PC-9 (cell line): ENCODE results near the gene RGS6. TPM values are rescaled to one million over a fixed set of nuclear protein-coding genes. Genes with fewer than 3 reads are reported as not detected.

Experiments
- BruUV-seq: library from RNA; stranded (reverse); fragments of 400-500 nt; replicated peaks from 2 replicates; lab custom pipeline; 2021; lab: Mats Ljungman, UMichigan
- CTCF ChIA-PET: fragments of 300-600 bp; sonication (Branson Sonifier 250); formaldehyde crosslinking; loops from one replicate; lab custom pipeline; 2022; ENCODE audit warnings: antibody characterized with exemption; lab: Charles Lee
- POLR2A ChIA-PET: fragments of 300-600 bp; sonication (Branson Sonifier 250); formaldehyde crosslinking; loops from one replicate; lab custom pipeline; 2022; ENCODE audit warnings: antibody characterized with exemption; ENCODE audit not compliant: unreplicated experiment; lab: Charles Lee
- DNase-seq, 2 experiments: peaks; one replicate each; pipeline versions ENCODE4 v3.0.0 to v3.0.0-alpha.2; 2015 to 2022; ENCODE audit warnings: mixed read lengths in 1 of 2
- H2AFZ ChIP-seq: fragments of 200-600 bp; sonication (generic); 2 replicates; pipeline ENCODE4 v1.8.1; 2017; ENCODE audit warnings: antibody characterized with exemption
- H3F3A ChIP-seq: fragments of 200-600 bp; sonication (generic); 2 replicates; pipeline ENCODE4 v1.8.1; 2017; ENCODE audit warnings: antibody characterized with exemption, mild to moderate bottlenecking, low read depth; ENCODE audit not compliant: insufficient read depth
- H3K27ac ChIP-seq: fragments of 200-600 bp; sonication (generic); 2 replicates; pipeline ENCODE4 v1.6.1; 2016; ENCODE audit warnings: mixed run types
- H3K27me3 ChIP-seq: fragments of 200-600 bp; sonication (generic); 2 replicates; pipeline ENCODE4 v1.6.1; 2016; ENCODE audit warnings: low read depth, mixed run types; ENCODE audit not compliant: insufficient read depth
- H3K36me3 ChIP-seq: fragments of 200-600 bp; sonication (generic); 2 replicates; pipeline ENCODE4 v1.6.1; 2016; ENCODE audit warnings: low read depth, mixed run types
- H3K4me1 ChIP-seq: fragments of 200-600 bp; sonication (generic); replicated peaks from 2 replicates; pipeline ENCODE4 v1.6.1; 2016; ENCODE audit warnings: mixed run types; ENCODE audit not compliant: insufficient read depth
- H3K4me2 ChIP-seq: fragments of 200-600 bp; sonication (generic); 2 replicates; pipeline ENCODE4 v1.6.1; 2017; ENCODE audit warnings: mixed run types
- H3K4me3 ChIP-seq: fragments of 200-600 bp; sonication (generic); 2 replicates; pipeline ENCODE4 v1.6.1; 2016; ENCODE audit warnings: mixed run types
- H3K79me2 ChIP-seq: fragments of 200-600 bp; sonication (generic); 2 replicates; pipeline ENCODE4 v1.6.1; 2017; ENCODE audit warnings: low read depth, mixed run types
- H3K9me2 ChIP-seq: fragments of 200-600 bp; sonication (generic); 2 replicates; pipeline ENCODE4 v1.8.1; 2017; ENCODE audit warnings: mild to moderate bottlenecking; ENCODE audit not compliant: insufficient read depth
- H3K9me3 ChIP-seq: fragments of 200-600 bp; sonication (generic); 2 replicates; pipeline ENCODE4 v1.8.1; 2016; ENCODE audit warnings: low read depth; ENCODE audit not compliant: insufficient read depth
- H4K20me1 ChIP-seq: fragments of 200-600 bp; sonication (generic); 2 replicates; pipeline ENCODE4 v1.8.1; 2017; ENCODE audit not compliant: insufficient read depth
- CTCF ChIP-seq: fragments of 200-600 bp; sonication (generic); conservative IDR thresholded peaks from 2 replicates; pipeline ENCODE4 v1.6.1; 2017; ENCODE audit warnings: mixed run types, antibody characterized with exemption, mild to moderate bottlenecking, moderate library complexity
- EZH2 ChIP-seq: fragments of 200-600 bp; sonication (generic); IDR thresholded peaks from 2 replicates; pipeline ENCODE4 v1.8.0; 2017; ENCODE audit warnings: antibody characterized with exemption, low read depth
- intact Hi-C: fragments of 100-400 bp; cut with micrococcal nuclease; formaldehyde crosslinking; loops from one replicate; pipeline ENCODE4 v1.10.0; 2022; ENCODE audit not compliant: unreplicated experiment
- total RNA-seq: library from RNA; stranded (reverse); gene quantifications from 2 replicates; pipeline ENCODE4 v1.2.3, GENCODE V29; 2021

RGS6 gene
- total RNA-seq, 1 experiment from 2014 or later: not detected

DNA sequence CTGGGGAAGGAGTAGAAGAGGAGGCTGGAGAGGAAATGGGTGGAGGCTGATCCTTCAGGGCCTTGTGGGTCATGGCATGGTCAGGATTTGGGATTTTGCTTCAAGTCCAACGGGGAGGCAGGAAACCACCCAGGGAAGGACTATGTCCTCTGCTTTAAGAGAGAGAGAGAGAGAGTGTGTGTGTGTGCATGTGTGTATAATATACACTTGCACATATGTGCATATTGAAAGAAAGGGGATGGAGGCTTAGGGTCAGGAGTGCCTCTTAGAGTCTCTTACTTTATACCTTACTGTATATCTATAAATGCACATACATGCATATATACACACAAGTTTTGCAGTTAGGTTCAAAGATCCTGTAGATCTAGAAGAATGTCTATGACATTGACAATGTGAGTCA is 94.8 kb downstream of the RGS6 start:
- Histone ChIP-seq H3K4me2 (no peak overlapping the region), H3K9me3 (no peaks in the 10 kb centered on the region), H3K36me3 (no peaks in the 10 kb centered on the region), H3F3A (peaks cover 4% of the 10 kb centered on the region; the same call in 1 of the 2 replicates), H3K4me3 (no peak overlapping the region), H3K9me2 (no peaks in the 10 kb centered on the region), H4K20me1 (no peaks in the 10 kb centered on the region), H2AFZ (no peak overlapping the region), H3K27ac (no peak overlapping the region), H3K79me2 (no peaks in the 10 kb centered on the region), H3K27me3 (peaks cover 18% of the 10 kb centered on the region; the same call in 1 of the 2 replicates), H3K4me1 (no peaks in the 10 kb centered on the region)
- TF ChIP-seq EZH2: no peak
- TF ChIP-seq CTCF: no peak
- CTCF ChIA-PET: no interaction called here
- DNase-seq: no peak
- intact Hi-C loops: no loop called here
- BruUV-seq: no TSS peak
- POLR2A ChIA-PET: no interaction called here

GRCh38 chr14:72033365-72033764 is 101.1 kb downstream of the RGS6 start:
- Histone ChIP-seq H3F3A (no peaks in the 10 kb centered on the region), H3K9me3 (no peaks in the 10 kb centered on the region), H2AFZ (no peak overlapping the region), H3K27ac (no peak overlapping the region), H3K9me2 (no peaks in the 10 kb centered on the region), H3K36me3 (no peaks in the 10 kb centered on the region), H3K27me3 (peaks cover 7% of the 10 kb centered on the region; the same call in 1 of the 2 replicates), H3K4me2 (no peak overlapping the region), H3K4me3 (no peak overlapping the region), H4K20me1 (no peaks in the 10 kb centered on the region; the same call in 1 of the 2 replicates), H3K4me1 (no peaks in the 10 kb centered on the region), H3K79me2 (no peaks in the 10 kb centered on the region)
- no peak for DNase-seq
- ChIA-PET POLR2A (no interaction called here), CTCF (no interaction called here)
- intact Hi-C loops: no loop called here
- BruUV-seq: no TSS peak
- TF ChIP-seq EZH2 (no peak), CTCF (no peak)

DNA sequence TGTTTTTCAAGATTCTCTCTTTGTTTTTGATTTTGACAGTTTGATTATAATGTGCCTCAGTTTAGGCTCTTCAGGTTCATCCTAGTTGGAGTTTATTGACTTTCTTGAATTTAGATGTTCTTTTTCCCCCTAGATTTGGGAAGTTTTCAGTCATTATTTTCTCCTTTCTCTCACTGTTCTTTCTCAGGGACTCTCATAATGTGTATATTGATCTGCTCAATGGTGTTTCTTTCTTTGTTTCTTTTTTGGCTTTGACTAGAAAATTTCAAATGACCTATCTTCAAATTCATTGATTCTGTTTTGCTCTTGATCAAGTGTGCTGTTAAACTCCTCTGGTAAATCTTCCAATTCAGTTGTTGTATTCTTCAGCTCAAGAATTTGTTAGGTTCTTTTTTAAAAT is 108.3 kb downstream of the RGS6 start:
- no peak for DNase-seq
- Histone ChIP-seq H3K36me3 (no peaks in the 10 kb centered on the region), H3K79me2 (no peaks in the 10 kb centered on the region), H3K9me3 (no peaks in the 10 kb centered on the region), H3K4me1 (no peaks in the 10 kb centered on the region), H4K20me1 (no peaks in the 10 kb centered on the region), H3K4me3 (no peak overlapping the region), H3F3A (no peaks in the 10 kb centered on the region), H3K4me2 (no peak overlapping the region), H3K27me3 (peaks cover 19% of the 10 kb centered on the region), H3K9me2 (no peaks in the 10 kb centered on the region), H3K27ac (no peak overlapping the region), H2AFZ (no peak overlapping the region)
- TF ChIP-seq CTCF: no peak
- TF ChIP-seq EZH2: no peak
- intact Hi-C loops: no loop called here
- ChIA-PET CTCF (no interaction called here), POLR2A (no interaction called here)
- no TSS peak for BruUV-seq
